SK-MEL-5 (cell line): Measurements from ENCODE around the gene GPC6. TPM values are rescaled to one million over a fixed set of nuclear protein-coding genes. Genes with fewer than 3 reads are reported as not detected.

Experiments
- DNase-seq: peaks from one replicate; pipeline ENCODE4 v3.0.0-alpha.2; 2016; ENCODE audit warnings: low read depth, low spot score
- in situ Hi-C: cut with HindIII; loops from 2 replicates; pipeline ENCODE4 v1.10.0; 2016; ENCODE audit warnings: low sequenced_read_pairs, high pct_unique_total_duplicates, low pct_unique_long_range_greater_than_20kb
- total RNA-seq: library from RNA; depleted of rRNA; stranded (reverse); fragments of >200 nt; shearing (Covaris generic); gene quantifications from 2 replicates; pipeline ENCODE4 v1.2.3, GENCODE V29; 2014

The GPC6 gene
- total RNA-seq, 1 experiment from 2014 or later: 6.6 TPM

DNA sequence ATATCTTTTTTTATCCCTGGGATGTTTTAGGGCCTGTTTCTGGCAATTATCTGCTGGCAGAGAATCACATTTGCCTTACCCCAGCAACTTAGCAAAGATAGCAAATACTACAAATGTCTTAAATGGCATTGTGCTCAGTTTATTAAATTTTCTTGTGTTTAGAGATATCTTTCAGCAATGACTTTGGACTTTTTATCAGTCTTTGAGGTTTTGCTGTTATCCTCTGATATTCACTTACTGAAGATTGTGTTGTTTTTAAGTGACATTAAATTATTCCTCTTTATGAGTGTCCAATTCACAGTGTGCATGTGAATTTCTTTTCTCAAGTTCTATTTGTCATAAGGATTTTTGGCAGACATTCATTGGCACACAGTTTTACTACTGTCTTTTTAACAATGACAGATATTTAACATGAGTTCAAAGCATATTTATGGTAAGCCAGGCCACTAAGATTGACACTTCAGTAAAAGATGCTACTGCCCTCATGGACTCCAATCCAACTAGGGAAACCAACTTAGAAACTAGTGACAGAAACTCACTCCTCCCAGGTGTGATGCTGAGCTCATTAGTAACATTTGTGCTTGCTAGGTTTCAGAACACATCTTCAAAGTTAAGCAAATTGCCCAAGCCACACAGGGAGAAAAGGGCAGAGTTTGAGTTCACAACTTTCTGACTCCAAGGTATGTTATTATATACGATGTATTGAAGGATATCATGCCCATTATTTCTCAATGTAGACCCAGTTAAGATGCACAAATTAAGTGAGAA lies 481.9 kb downstream of the GPC6 start:
- no peak for DNase-seq
- in situ Hi-C loops: no loop called here

DNA sequence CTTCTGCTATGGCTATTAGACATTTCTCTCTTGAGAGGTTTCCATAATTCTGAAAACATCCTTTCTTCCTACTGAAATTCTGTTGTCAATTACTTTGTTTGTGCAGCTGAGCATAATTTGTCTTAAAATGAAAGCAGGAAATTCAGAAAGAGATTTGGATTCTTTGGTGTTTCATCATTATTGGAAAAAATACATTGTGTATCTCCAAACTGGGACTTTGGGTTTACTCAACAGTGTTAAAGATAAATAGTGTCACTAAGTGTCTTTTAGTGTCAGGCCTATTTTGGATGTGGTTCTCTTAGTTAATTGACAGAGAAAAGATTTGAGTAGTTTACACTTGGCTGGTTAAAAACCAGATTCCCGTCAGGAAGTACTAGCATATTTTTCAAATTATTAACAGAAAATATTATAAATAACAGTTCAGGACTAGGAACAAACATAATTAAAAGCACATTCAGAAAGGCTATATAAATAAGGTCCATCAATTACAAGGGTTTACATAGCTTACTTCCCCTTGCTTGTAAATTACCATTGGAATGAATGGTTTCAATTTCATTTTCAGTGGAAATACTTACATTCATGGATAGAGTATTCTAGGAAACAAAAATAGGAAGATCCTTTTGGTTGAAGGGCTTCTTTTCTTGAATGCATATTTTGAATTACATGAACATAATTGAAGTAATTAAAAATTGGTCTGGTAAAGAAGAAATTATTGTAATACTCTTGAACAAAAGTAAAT lies 483.1 kb downstream of the GPC6 start:
- DNase-seq: no peak

DNA sequence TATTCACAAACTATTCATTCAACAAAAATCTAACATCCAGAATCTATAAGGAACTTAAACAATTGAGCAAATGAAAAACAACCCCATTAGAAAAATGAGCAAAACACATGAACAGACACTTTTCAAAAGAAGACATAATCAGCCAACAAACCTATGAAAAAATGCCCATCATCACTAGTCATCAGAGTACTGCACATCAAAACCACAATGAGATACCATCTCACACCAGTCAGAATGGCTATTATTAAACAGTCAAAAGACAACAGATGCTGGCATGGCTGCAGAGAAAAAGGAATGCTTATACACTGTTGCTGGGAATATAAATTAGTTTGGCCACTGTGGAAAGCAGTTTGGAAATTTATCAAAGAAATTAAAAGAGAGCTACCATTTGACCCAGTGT lies 487.6 kb downstream of the GPC6 start:
- in situ Hi-C loops: no loop called here
- no peak for DNase-seq

More for the DNA sequence above, 483.1 kb downstream of the GPC6 start:
- in situ Hi-C loops: no loop called here

DNA sequence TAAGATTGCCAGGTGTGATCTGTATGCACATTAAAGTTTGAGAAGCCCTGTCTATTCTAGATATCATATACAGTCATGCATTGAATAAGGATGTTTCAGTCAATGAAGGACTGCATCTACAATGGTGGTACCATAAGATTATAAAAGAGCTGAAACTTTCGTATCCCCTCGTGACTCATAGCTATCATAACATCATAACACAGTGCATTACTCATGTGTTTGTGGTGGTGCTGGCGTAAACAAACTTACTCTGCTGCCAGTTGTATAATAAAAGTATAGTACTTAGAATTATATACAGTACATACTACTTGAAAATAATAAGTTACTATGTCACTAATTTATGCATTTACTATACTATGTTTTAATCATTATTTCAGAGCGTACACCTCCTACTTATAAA lies 489.3 kb downstream of the GPC6 start:
- no peak for DNase-seq

DNA sequence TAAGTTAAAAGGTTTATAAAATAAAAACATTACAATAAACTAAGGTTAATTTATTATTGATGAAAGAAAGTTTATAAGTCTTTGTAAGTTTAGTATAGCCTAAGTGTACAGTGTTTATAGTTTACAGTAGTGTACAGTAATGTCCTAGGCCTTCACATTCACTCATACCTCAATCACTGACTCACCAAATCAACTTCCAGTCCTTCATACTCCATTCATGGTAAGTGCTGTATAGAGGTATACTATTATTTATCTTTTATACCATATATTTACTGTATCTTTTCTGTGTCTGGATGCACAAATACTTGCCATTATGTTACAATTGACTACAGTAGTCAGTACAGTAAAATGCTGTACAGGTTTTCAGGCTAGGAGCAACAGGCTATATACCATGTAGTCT lies 490.0 kb downstream of the GPC6 start:
- in situ Hi-C loops: no loop called here
- DNase-seq: no peak

More for the DNA sequence above, 489.3 kb downstream of the GPC6 start:
- in situ Hi-C loops: no loop called here

DNA sequence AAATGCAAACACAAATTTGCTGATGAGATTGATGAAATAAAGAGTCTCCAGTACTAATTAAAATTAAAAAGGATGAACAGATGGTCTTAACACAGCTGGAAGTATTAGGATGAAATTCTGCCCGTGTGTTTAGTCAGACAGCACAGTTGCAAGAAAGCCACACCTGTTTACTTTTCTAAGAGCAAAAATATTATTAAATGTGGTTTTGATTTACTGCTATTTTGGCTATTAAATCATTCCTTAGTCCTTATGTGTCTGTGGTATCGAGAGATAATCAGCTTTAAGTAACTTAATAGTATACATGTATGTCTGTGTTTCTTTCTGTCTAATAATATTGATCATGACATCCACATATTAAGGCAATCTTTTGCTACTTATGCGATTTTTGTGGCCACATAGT lies 494.9 kb downstream of the GPC6 start:
- in situ Hi-C loops: no loop called here
- no peak for DNase-seq

DNA sequence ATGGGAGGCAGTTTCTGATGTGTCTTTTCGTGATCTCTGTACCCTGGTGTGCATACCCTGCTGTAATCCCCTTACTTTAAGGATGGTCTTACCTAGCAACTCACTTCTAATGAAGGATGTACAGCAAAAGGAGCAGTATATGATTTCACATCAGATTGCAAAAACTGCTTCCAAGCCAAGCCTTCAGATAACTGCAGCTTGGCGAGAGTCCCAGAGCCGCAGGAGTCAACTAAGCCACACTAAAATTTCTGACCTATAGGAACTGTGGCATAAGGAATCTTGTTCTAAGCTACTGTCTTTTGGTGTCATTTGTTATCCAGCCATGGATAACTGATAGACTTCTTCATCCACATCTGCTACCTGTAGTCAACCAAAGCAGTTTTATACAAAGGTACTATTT lies 496.7 kb downstream of the GPC6 start:
- in situ Hi-C loops: no loop called here

DNA sequence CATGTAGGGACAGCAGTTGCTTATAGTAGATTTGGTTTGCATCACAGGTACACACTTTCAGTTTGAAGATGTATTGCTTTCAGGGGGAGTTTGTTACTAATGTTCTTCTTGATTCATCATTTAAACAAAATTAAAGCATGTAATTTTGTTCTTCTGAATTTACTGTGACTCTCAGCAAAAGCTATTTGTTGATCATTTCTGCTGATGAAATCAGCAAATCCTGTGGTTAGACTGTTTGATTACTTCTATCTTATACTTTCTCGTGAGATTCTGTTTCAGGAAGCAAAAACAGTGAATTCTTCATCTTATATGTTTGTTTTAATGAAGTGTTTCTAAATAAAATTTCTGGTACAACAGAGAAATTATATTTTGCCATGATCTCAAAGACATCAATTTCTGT lies 497.6 kb downstream of the GPC6 start:
- in situ Hi-C loops: no loop called here
- no peak for DNase-seq

More for the DNA sequence above, 496.7 kb downstream of the GPC6 start:
- DNase-seq: no peak

DNA sequence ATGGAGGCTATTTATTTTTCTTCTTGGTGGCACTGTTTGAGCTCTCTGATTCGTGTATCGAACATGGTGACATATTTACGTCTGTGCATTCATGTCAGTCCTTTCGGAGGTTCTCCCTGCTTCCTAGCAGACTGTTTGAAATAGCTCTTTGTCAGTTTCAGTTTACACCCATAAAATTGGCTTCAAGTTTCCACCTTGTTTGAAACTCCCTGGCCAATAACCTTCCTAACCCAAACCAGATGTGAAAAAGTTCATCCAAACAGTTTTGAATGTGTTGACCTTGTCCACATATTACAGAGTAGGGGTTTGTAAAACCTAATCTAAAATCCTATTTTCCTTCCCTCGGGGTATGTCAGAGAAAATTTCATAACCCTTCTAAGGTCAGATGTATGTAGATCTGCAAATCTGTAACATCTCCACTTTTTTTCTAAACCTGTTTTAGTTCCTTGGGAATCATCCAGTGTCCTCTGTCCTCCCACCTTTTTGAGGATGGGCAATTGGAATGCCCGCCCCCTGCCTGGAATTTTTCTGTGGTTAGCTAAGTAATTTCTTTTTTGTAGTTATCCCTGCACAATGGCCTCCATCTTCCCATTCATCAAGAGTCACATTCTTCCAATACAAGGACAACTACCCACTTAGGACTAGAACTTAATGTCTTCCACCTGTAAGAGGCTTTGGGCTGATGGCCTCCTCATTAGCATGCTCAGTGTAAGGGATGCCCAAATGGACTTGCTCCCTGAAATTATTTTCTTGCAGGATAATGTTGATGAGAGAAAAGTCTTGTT lies 499.8 kb downstream of the GPC6 start:
- DNase-seq: no peak

DNA sequence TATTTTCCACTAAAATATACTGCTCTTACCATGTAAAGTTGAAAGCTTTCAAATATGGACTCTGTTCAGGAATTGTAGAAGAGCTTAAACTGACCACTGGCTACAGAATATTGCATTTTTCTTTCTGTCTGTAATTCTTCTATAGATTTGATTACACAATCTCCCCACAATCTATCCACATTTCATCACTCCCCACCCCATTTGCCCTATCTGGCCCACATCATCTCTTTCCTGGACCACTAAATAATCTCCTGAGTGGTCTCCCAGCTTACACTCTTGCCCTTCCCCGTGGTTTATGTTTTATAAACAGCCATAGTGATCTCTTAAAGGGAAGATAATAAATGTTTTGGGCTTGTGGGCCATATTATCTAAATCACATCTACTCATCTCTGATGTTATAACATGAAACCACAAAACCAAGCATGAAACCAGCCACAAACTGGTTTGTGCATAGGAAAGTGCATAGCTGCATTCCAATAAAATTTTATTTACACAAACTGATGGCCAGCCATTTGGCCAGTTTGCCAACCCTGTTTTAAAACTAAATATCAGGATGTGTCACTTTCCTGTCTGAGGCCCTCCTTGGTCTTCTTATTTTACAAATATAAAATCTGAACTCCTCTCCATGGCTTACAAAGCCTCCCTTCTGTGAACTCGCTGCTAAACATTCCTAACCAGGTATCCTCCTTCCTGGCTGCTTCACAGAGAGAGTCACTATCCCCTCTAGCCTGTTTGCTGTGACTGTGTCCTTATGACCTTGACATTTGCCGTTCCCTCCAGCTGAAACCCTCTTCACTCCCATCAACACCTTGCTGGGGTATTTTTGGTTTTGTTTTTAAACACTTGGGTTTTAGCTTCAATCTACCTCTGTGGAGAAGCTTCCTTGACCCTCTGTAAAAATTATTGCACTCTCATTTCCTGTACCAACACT lies 500.9 kb downstream of the GPC6 start:
- no peak for DNase-seq
- in situ Hi-C loops: no loop called here

More for the DNA sequence above, 499.8 kb downstream of the GPC6 start:
- in situ Hi-C loops: no loop called here

DNA sequence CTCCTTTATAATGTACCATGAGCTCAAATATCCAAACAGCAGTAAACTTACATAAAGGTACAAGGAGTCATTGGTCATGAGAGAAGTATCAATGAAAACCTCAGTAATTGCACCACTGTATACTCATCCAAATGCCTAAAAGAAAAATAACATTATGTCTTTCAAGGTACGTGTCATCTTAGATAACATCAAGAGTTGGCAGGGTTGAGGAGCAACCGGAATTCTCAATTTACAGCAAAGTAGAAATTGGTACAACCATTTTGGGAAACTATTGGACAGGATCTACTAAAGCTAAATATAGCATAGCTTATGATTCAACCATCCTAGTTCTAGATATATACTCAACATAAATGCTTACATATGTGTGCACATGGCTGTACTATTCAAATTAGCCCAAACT lies 502.8 kb downstream of the GPC6 start:
- in situ Hi-C loops: no loop called here
- DNase-seq: no peak

DNA sequence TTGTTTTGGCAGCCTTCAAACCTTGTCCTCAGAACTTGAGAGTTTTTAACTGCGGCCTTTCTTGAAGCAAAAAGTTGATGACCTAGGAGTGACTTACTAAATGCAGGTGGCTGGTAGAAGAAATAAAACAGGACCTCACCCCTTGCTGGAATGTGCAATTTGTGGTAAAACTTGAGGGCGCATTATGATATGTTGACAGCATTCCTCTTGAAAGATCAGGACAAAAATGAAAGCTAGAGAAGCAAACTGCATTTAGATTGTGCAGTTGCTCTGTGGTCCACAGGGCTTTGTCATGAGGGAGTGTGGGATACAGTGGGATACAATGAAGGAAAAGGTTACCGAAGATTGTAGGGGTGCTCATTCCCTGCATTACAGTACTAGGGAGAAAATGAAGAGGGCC lies 504.2 kb downstream of the GPC6 start:
- no peak for DNase-seq
- in situ Hi-C loops: no loop called here

DNA sequence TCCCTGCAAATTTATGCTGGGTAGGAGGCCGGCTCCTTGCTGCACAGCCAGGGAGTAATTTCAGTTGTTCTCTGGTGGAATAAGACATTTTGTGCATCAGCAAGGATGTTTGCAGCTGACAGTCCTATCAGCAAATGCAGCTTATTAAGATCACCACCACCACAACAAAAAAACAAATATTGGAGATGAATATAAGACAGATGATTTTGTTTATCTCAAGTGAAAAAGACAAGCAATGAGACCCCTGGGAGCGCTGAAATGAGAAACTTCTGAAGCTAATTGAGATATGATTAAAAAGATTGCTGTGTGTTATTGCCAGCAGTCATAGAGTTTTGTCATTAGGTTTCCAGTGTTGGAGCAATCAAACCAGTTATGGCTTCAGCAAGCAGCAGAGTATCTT lies 505.6 kb downstream of the GPC6 start:
- in situ Hi-C loops: no loop called here
- no peak for DNase-seq

DNA sequence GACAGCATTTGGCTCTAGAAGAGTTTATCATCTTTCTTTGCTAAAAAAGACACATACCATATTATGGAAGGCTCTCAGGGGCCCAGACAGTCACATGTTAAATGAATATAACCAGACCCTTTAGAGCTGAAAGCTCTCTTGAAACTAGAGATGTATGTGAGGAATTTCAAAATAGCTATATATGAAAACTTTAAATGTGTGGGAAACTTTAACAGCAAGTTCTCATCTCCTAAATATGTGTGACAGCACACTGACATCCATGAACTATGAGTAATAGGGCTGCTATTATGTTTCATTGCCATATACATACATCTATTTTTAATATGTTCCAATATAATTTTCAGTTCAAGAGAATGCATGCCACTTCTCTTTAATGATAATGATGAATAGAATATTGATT lies 509.5 kb downstream of the GPC6 start:
- in situ Hi-C loops: no loop called here
- DNase-seq: no peak

DNA sequence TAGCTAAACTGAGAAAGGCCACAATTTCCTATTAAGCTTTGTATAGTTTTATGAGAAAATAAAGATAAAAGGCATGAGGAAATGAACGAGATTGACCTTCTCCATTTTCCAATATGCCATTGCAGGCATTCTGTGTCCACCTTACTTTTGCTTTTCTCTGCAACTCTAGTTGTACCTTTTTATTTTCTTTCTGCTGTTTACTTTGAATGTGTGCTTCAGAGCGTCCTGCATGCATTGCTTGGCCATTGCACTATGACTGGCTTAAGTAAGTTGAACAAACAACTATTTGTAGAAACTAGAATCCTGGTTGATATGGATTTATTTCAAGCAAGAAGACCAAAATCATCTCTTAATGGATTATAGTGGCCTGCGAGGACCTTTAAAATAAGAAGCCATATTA lies 510.3 kb downstream of the GPC6 start:
- DNase-seq: no peak
- in situ Hi-C loops: no loop called here

DNA sequence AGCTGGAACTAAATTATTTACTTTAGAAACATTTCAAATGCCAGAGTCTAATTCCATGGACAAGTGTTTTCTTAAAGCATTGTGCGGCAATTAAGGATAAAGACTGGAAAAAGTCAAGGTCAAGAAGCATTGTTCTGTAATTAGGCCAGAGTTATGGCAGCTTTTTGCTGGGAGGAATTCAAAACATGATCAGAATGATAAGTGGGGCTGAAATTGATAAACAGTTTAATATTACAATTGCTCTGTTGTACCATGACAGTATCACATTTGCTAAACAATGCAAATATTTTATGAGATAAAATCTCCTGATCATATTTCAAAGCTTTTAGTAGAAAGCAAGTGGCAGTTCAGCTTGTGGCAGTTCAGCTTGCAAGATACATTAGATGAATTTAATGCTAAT lies 513.7 kb downstream of the GPC6 start:
- in situ Hi-C loops: no loop called here
- no peak for DNase-seq

DNA sequence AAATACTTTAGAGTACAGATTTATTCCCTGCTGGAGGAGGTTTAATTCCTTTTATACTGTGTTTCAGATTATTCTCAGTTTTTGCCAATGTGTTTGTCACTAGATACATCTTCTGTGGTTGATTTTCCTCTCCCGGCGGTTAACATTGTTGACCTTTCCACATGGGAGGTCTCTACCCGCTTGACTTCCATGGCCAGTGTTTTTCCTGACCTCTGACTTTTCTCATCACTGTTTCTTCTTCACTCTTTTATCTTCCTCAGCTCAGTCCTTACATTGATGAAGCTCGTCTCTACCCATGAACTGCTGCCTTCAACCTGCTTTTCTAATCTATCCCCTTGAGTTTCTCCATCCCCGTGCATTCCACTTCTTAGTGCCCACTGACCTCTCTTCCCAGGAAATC lies 517.4 kb downstream of the GPC6 start:
- in situ Hi-C loops: no loop called here
- no peak for DNase-seq
